ENCODE results near the gene NDC1.

- TF ChIP-seq POLR2A (IDR thresholded peaks at IDR 0.05; ENCODE audit: low read depth, low read length): no peak
- no peak for TF ChIP-seq CTCF (conservative IDR thresholded peaks at IDR 0.05; ENCODE audit: low read depth, low read length)
- no peak for TF ChIP-seq SMC3 (IDR thresholded peaks at IDR 0.05; ENCODE audit: low read depth, low read length)
Observed at GRCh38 chr1:53727461-53728092, 110.5 kb downstream of the NDC1 start.

Measured in IMR-90 (cell line).